K562 (cell line): ENCODE data around the gene GPD2. TPM values are rescaled to one million over a fixed set of nuclear protein-coding genes. Genes with fewer than 3 reads are reported as not detected.
A peak's percentile ranks its signal among the peaks of the same experiment; 100 is the strongest.

Experiments
- ATAC-seq: fragments of 200-7000 bp; cut with Tn5 transposase; 3 replicates; pipeline ENCODE4 v1.9.1; 2020; ENCODE audit warnings: moderate library complexity
- BruUV-seq: library from RNA; stranded (reverse); fragments of 400-500 nt; replicated peaks from 2 replicates; lab custom pipeline; 2021; lab: Mats Ljungman, UMichigan
- CTCF ChIA-PET: fragments of 300-600 bp; formaldehyde crosslinking; extraction: SDS; loops from one replicate; lab custom pipeline; 2021; ENCODE audit warnings: low intra/inter-chr PET ratio; lab: Yijun Ruan, JAX
- POLR2A ChIA-PET: fragments of 300-600, 350-650 bp; sonication (Branson Sonifier 250); formaldehyde crosslinking; extraction: SDS; loops from one replicate; lab custom pipeline; 2021; ENCODE audit warnings: antibody characterized with exemption, inconsistent platforms; lab: Yijun Ruan, JAX
- DNase-seq, 4 experiments: peaks; one replicate each; pipeline versions ENCODE4 v3.0.0 to v3.0.0-alpha.2; 2011 to 2018; ENCODE audit warnings: low spot score in 3 of 4, mixed read lengths in 3 of 4; ENCODE audit errors: extremely low read depth in 1 of 4
- FAIRE-seq: peaks from 2 replicates; lab custom pipeline; 2011; peaks lifted over from hg19 to GRCh38; lab: Jason Lieb, UNC
- H2AFZ ChIP-seq: 2 replicates; pipeline ENCODE4 v1.6.0; 2011; ENCODE audit warnings: low read depth, low read length, control low read depth, inconsistent platforms
- H3K27ac ChIP-seq: fragments of 200-600 bp; 3 replicates; pipeline ENCODE4 v1.8.0; 2011; ENCODE audit warnings: low read depth, mild to moderate bottlenecking, control low read depth, inconsistent platforms, low read length, moderate library complexity, mixed read lengths; ENCODE audit errors: extremely low read depth
- H3K27me3 ChIP-seq, 2 experiments: fragments of 300-600 bp in 1 of 2; 2 replicates in 1 of 2; 3 replicates in 1 of 2; pipeline versions ENCODE4 v1.6.0 to v1.8.0; 2011; ENCODE audit warnings: inconsistent platforms in 2 of 2, low read length in 2 of 2, mild to moderate bottlenecking in 1 of 2, mixed read lengths in 1 of 2, moderate library complexity in 1 of 2; ENCODE audit not compliant: control insufficient read depth in 2 of 2, insufficient read depth in 2 of 2
- H3K36me3 ChIP-seq: fragments of 300-600 bp; 3 replicates; pipeline ENCODE4 v1.8.0; 2011; ENCODE audit warnings: mild to moderate bottlenecking, low read length, inconsistent platforms; ENCODE audit not compliant: control insufficient read depth, insufficient read depth
- H3K4me1 ChIP-seq, 2 experiments: fragments of 200-600 bp in 1 of 2; replicated peaks in 1 of 2; 2 replicates in 1 of 2; 3 replicates in 1 of 2; pipeline versions ENCODE4 v1.5.1 to v1.8.0; 2011; ENCODE audit warnings: inconsistent platforms in 2 of 2, low read length in 2 of 2, mild to moderate bottlenecking in 1 of 2, mixed read lengths in 1 of 2, moderate library complexity in 1 of 2; ENCODE audit not compliant: control insufficient read depth in 2 of 2, insufficient read depth in 2 of 2
- H3K4me2 ChIP-seq: 2 replicates; pipeline ENCODE4 v1.6.1; 2011; ENCODE audit warnings: low read length, control low read depth, inconsistent platforms, mixed read lengths; ENCODE audit not compliant: insufficient read depth
- H3K4me3 ChIP-seq: fragments of 200-600 bp; sonication (generic), shearing (Covaris generic); 2 replicates; pipeline ENCODE4 v1.5.1; 2016; ENCODE audit warnings: control low read depth, inconsistent platforms
- H3K79me2 ChIP-seq: fragments of 200-600 bp; 3 replicates; pipeline ENCODE4 v1.8.0; 2011; ENCODE audit warnings: low read length, inconsistent platforms; ENCODE audit not compliant: control insufficient read depth, insufficient read depth
- H3K9ac ChIP-seq, 2 experiments: 2 replicates each; pipeline versions ENCODE4 v1.6.0 to v1.6.1; 2011; ENCODE audit warnings: low read depth in 2 of 2, low read length in 2 of 2, control low read depth in 1 of 2, inconsistent platforms in 1 of 2, mild to moderate bottlenecking in 1 of 2, mixed read lengths in 1 of 2; ENCODE audit not compliant: insufficient read depth in 1 of 2
- H3K9me1 ChIP-seq: one replicate; pipeline ENCODE4 v1.6.0; 2011; ENCODE audit warnings: inconsistent platforms, mild to moderate bottlenecking, low read length, moderate library complexity; ENCODE audit not compliant: control insufficient read depth, insufficient read depth
- H3K9me3 ChIP-seq: replicated peaks from 2 replicates; pipeline ENCODE4 v1.5.1; 2011; ENCODE audit warnings: low read depth, low read length, inconsistent platforms; ENCODE audit not compliant: control insufficient read depth, insufficient read depth
- H4K20me1 ChIP-seq: replicated peaks from 2 replicates; pipeline ENCODE4 v1.6.1; 2011; ENCODE audit warnings: low read length, inconsistent platforms, mixed read lengths; ENCODE audit not compliant: control insufficient read depth, insufficient read depth
- BRCA1 ChIP-seq, 2 experiments: fragments of 450-650 bp in 1 of 2; sonication (generic) in 1 of 2; formaldehyde crosslinking in 1 of 2; IDR thresholded peaks; 2 replicates each; pipeline versions ENCODE4 v1.5.0 to v1.6.1; 2017 to 2020; ENCODE audit warnings: mild to moderate bottlenecking in 1 of 2, missing genetic modification reagents in 1 of 2
- BRF1 ChIP-seq: IDR thresholded peaks from 3 replicates; pipeline ENCODE4 v1.6.1; 2011; ENCODE audit warnings: borderline replicate concordance, mild to moderate bottlenecking; ENCODE audit not compliant: insufficient read length; ENCODE audit errors: extremely low read depth
- CBFA2T2 ChIP-seq: fragments of 450-650 bp; conservative IDR thresholded peaks from 2 replicates; pipeline ENCODE4 v1.6.1; 2017; ENCODE audit warnings: mild to moderate bottlenecking
- CBFB ChIP-seq: sonication (generic); formaldehyde crosslinking; IDR thresholded peaks from 2 replicates; pipeline ENCODE4 v1.4.0; 2020; ENCODE audit warnings: mild to moderate bottlenecking, missing genetic modification reagents
- CBX2 ChIP-seq: fragments of 200-600 bp; sonication (generic); IDR thresholded peaks from one replicate; pipeline ENCODE4 v1.6.1; 2012; ENCODE audit warnings: mild to moderate bottlenecking, low read length, inconsistent platforms; ENCODE audit not compliant: insufficient read depth, poor library complexity, severe bottlenecking
- EP300 ChIP-seq: IDR thresholded peaks from 2 replicates; pipeline ENCODE4 v1.6.1; 2012; ENCODE audit warnings: low read length, improper control_type of control experiment
- GTF2F1 ChIP-seq: IDR thresholded peaks from 2 replicates; pipeline ENCODE4 v1.6.1; 2011; ENCODE audit warnings: low read depth, low read length, improper control_type of control experiment
- HDAC1 ChIP-seq, 2 experiments: fragments of 450-650 bp; IDR thresholded peaks; 2 replicates each; pipeline ENCODE4 v1.6.1; 2016 to 2017; ENCODE audit warnings: inconsistent platforms in 1 of 2, mild to moderate bottlenecking in 1 of 2, moderate library complexity in 1 of 2
- HOXB6 ChIP-seq: fragments of 250-450 bp; sonication (Bioruptor Pico); IDR thresholded peaks from 2 replicates; pipeline ENCODE4 v1.5.1; 2022; ENCODE audit warnings: mild to moderate bottlenecking, borderline replicate concordance
- MAFG ChIP-seq: fragments of 450-650 bp; conservative IDR thresholded peaks from 2 replicates; pipeline ENCODE4 v1.6.1; 2016; ENCODE audit warnings: missing genetic modification characterization, missing compliant biosample characterization
- MYNN ChIP-seq, 2 experiments: sonication (generic); formaldehyde crosslinking in 1 of 2; IDR thresholded peaks; 2 replicates each; pipeline versions ENCODE4 v1.5.0 to v1.6.1; 2016 to 2020; ENCODE audit warnings: antibody characterized with exemption in 1 of 2, missing genetic modification reagents in 1 of 2
- NCOR1 ChIP-seq: fragments of 450-650 bp; IDR thresholded peaks from 2 replicates; pipeline ENCODE4 v1.6.1; 2016; ENCODE audit warnings: mild to moderate bottlenecking, moderate library complexity
- PML ChIP-seq: IDR thresholded peaks from 2 replicates; pipeline ENCODE4 v1.6.1; 2012; ENCODE audit warnings: low read length, inconsistent platforms
- SAFB ChIP-seq: fragments of 200-400 bp; formaldehyde crosslinking; IDR thresholded peaks from 2 replicates; pipeline ENCODE4 v1.6.1; 2017; ENCODE audit warnings: low read depth, low read length, borderline replicate concordance
- SOX6 ChIP-seq: fragments of 450-650 bp; IDR thresholded peaks from 2 replicates; pipeline ENCODE4 v1.6.1; 2014; ENCODE audit warnings: mild to moderate bottlenecking
- STAT5A ChIP-seq: IDR thresholded peaks from 2 replicates; pipeline ENCODE4 v1.6.1; 2012; ENCODE audit warnings: low read length, inconsistent platforms, borderline replicate concordance
- TCF3 ChIP-seq: sonication (generic); formaldehyde crosslinking; IDR thresholded peaks from 2 replicates; pipeline ENCODE4 v1.4.0; 2020; ENCODE audit warnings: mild to moderate bottlenecking, missing genetic modification reagents
- ZBED1 ChIP-seq: IDR thresholded peaks from 2 replicates; pipeline ENCODE4 v1.6.1; 2014
- ZC3H11A ChIP-seq: IDR thresholded peaks from 2 replicates; pipeline ENCODE4 v1.6.1; 2012; ENCODE audit warnings: low read depth, low read length, improper control_type of control experiment
- ZC3H8 ChIP-seq: fragments of 450-650 bp; IDR thresholded peaks from 2 replicates; pipeline ENCODE4 v1.6.1; 2017
- ZFP30 ChIP-seq: fragments of 250-450 bp; sonication (Bioruptor Pico); IDR thresholded peaks from 2 replicates; pipeline ENCODE4 v1.8.0; 2022; ENCODE audit warnings: moderate library complexity, mild to moderate bottlenecking, inconsistent platforms, borderline replicate concordance
- ZNF24 ChIP-seq: fragments of 450-650 bp; IDR thresholded peaks from 2 replicates; pipeline ENCODE4 v1.6.1; 2016
- ZNF707 ChIP-seq: fragments of 250-450 bp; sonication (Bioruptor Pico); conservative IDR thresholded peaks from 2 replicates; pipeline ENCODE4 v1.8.0; 2022; ENCODE audit warnings: inconsistent platforms, mild to moderate bottlenecking, moderate library complexity
- ZNF77 ChIP-seq: fragments of 250-450 bp; sonication (Bioruptor Pico); IDR thresholded peaks from 2 replicates; pipeline ENCODE4 v1.5.0; 2020
- WGBS: fragments of 100-300 bp; shearing (Covaris generic); methylation state at CpG from one replicate; pipeline ENCODE4 v1.1.6; 2016; ENCODE audit warnings: low coverage, mixed read lengths; ENCODE audit not compliant: insufficient coverage; ENCODE audit errors: missing lambda C conversion rate; 5-methylcytosine and 5-hydroxymethylcytosine counted together
- in situ Hi-C: fragments of 300-500 bp; cut with MboI; formaldehyde crosslinking; loops from 4 replicates; pipeline ENCODE4 v1.15.0; 2018; ENCODE audit warnings: inconsistent platforms, mixed read lengths
- intact Hi-C: fragments of 100-400 bp; cut with micrococcal nuclease; formaldehyde crosslinking; loops from 2 replicates; pipeline ENCODE4 v1.14.2; 2022
- polyA plus RNA-seq, 8 experiments: library from polyadenylated mRNA; depleted of rRNA in 4 of 8; stranded (reverse) in 5 of 8; unstranded in 3 of 8; fragments of >200 nt; fragmentation: Nextera tagmentation in 2 of 8; fragmentation: Illumina TruSeq in 1 of 8; extraction: Ambion mirVana in 2 of 8; extraction: Trizol in 1 of 8; gene quantifications; 2 replicates each; pipeline versions ENCODE4 v1.2.1 to v1.2.3, GENCODE V29; 2011 to 2014; ENCODE audit warnings: inconsistent platforms in 1 of 8, missing spikeins in 1 of 8
- total RNA-seq, 7 experiments: library from RNA; depleted of rRNA in 6 of 7; stranded (reverse); fragments of >200 nt in 6 of 7; fragmentation: Illumina TruSeq in 2 of 7; extraction: Trizol in 2 of 7; gene quantifications; 2 replicates each; pipeline versions ENCODE4 v1.2.1 to v1.2.3, GENCODE V29; 2011 to 2021; ENCODE audit warnings: low replicate concordance in 1 of 7
- TF ChIP-seq, protein P1 (sequence below): fragments of 450-650 bp; IDR thresholded peaks from 2 replicates; pipeline ENCODE4 v1.6.1; 2014; ENCODE audit warnings: low read depth, mild to moderate bottlenecking, moderate library complexity, borderline replicate concordance

The GPD2 gene
- total and polyA plus RNA-seq, 9 of the 15 experiments (the other 6 are each of a cell fraction or from before 2014, with no cell fraction given), result 5.2 to 39.2 (median 19.0) TPM

GRCh38 chr2:156561326-156561725 lies 125.1 kb downstream of the GPD2 start (continued):
- TF ChIP-seq CBX2 (no peak), ZNF707 (CRISPR knock-in tag) (no peak), ZNF77 (CRISPR knock-in tag) (no peak), ZC3H8 (no peak), BRF1 (no peak), ZFP30 (CRISPR knock-in tag) (no peak), ZBED1 (no peak), MAFG (tag) (no peak), CBFB (CRISPR knock-in tag) (no peak), MYNN (IDR thresholded peaks at IDR 0.05) (no peak), MYNN (CRISPR knock-in tag; IDR thresholded peaks at IDR 0.05) (no peak)
- TF ChIP-seq, protein P1, sequence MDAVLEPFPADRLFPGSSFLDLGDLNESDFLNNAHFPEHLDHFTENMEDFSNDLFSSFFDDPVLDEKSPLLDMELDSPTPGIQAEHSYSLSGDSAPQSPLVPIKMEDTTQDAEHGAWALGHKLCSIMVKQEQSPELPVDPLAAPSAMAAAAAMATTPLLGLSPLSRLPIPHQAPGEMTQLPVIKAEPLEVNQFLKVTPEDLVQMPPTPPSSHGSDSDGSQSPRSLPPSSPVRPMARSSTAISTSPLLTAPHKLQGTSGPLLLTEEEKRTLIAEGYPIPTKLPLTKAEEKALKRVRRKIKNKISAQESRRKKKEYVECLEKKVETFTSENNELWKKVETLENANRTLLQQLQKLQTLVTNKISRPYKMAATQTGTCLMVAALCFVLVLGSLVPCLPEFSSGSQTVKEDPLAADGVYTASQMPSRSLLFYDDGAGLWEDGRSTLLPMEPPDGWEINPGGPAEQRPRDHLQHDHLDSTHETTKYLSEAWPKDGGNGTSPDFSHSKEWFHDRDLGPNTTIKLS, result no peak
- TF ChIP-seq, all 486 proteins: peak for 0

- Histone ChIP-seq H3K79me2 (no peaks in the 10 kb centered on the region), H3K27ac (no peak overlapping the region), H3K4me2 (no peak overlapping the region), H4K20me1 (no peaks in the 10 kb centered on the region), H3K9me1 (no peaks in the 10 kb centered on the region), H3K36me3 (peaks cover 8% of the 10 kb centered on the region; the same call in 1 of the 3 replicates), H3K4me1 (peaks cover 0 to 6% of the 10 kb centered on the region in 2 experiments; a peak in 1 of 5 replicates), H3K9me3 (no peaks in the 10 kb centered on the region), H2AFZ (no peak overlapping the region), H3K27me3 (no peaks in the 10 kb centered on the region), H3K9ac (no peak overlapping the region), H3K4me3 (no peak overlapping the region)
- BruUV-seq, result no TSS peak
- in situ Hi-C loops (no loop called here), intact Hi-C loops (no loop called here)
- FAIRE-seq (peak; percentile 23), ATAC-seq (peak; percentile 56; the same call in 2 of the 3 replicates), DNase-seq (peak in 2 of 4 experiments; percentile 37 to 45)
- 0% methylated on average over 1 of the region's 1 CpG for WGBS
- CTCF ChIA-PET, result no interaction called here
- POLR2A ChIA-PET, result interaction anchor here (0.8 to 1.5 kb wide), 3 partner anchors 12 to 151 kb away, joined by 3 read pairs; no protein-coding TSS in a partner anchor
- TF ChIP-seq ZNF24 (no peak), GTF2F1 (no peak), SAFB (no peak), ZC3H11A (no peak), PML (peak; percentile 82), HDAC1 (IDR thresholded peaks at IDR 0.05) (peak in 1 of 2 experiments; percentile 41; a peak in 1 of 4 replicates), HOXB6 (CRISPR knock-in tag) (no peak), STAT5A (peak; percentile 72), BRCA1 (IDR thresholded peaks at IDR 0.05) (no peak), BRCA1 (CRISPR knock-in tag; IDR thresholded peaks at IDR 0.05) (no peak), SOX6 (peak; percentile 62; the same call in 1 of the 2 replicates), TCF3 (CRISPR knock-in tag) (peak; percentile 87), EP300 (peak; percentile 68; the same call in 1 of the 2 replicates), CBFA2T2 (peak; percentile 78), NCOR1 (peak; percentile 70)
Observed at GRCh38 chr2:156562124-156562523, 125.9 kb downstream of the GPD2 start.
